CD4-positive, CD25-positive, alpha-beta regulatory T cell (primary cell): ENCODE measurements around the gene S100A14. TPM values are rescaled to one million over a fixed set of nuclear protein-coding genes. Genes with fewer than 3 reads are reported as not detected.

Experiments used
- ATAC-seq, 2 donors: fragments of 150-1000 bp; cut with Tn5 transposase; one replicate each; pipeline ENCODE4 v1.10.0; 2021; ENCODE audit warnings: low read depth in 2 of 2, moderate number of reproducible peaks in 2 of 2, moderate library complexity in 1 of 2
- DNase-seq, 3 donors: peaks; one replicate each; pipeline versions ENCODE4 v3.0.0 to v3.0.0-alpha.2; 2012 to 2022; ENCODE audit warnings: mixed read lengths in 1 of 3
- H3K27ac ChIP-seq: one replicate; pipeline ENCODE4 v1.7.0; 2013; ENCODE audit warnings: mild to moderate bottlenecking, low read length; ENCODE audit not compliant: insufficient read depth, poor library complexity, severe bottlenecking
- H3K27me3 ChIP-seq: one replicate; pipeline ENCODE4 v1.7.0; 2013; ENCODE audit warnings: low read length; ENCODE audit not compliant: control insufficient read depth, insufficient read depth
- H3K36me3 ChIP-seq: one replicate; pipeline ENCODE4 v1.7.0; 2013; ENCODE audit warnings: mild to moderate bottlenecking, low read length, moderate library complexity; ENCODE audit not compliant: control insufficient read depth, insufficient read depth
- H3K4me1 ChIP-seq: 2 replicates; pipeline ENCODE4 v1.7.0; 2013; ENCODE audit warnings: mild to moderate bottlenecking, low read length; ENCODE audit not compliant: insufficient read depth, control insufficient read depth, poor library complexity, severe bottlenecking
- H3K4me3 ChIP-seq: one replicate; pipeline ENCODE4 v1.7.0; 2013; ENCODE audit warnings: low read depth, mild to moderate bottlenecking, low read length, moderate library complexity
- H3K9me3 ChIP-seq, 2 experiments: 1 replicate in 1 of 2; 2 replicates in 1 of 2; pipeline ENCODE4 v1.7.0; 2013; ENCODE audit warnings: low read length in 2 of 2, mild to moderate bottlenecking in 1 of 2, moderate library complexity in 1 of 2; ENCODE audit not compliant: control insufficient read depth in 2 of 2
- H3K27ac Mint-ChIP-seq, 3 donors: one replicate each; pipeline ENCODE4 v1.8.0; 2020 to 2022; ENCODE audit warnings: mild to moderate bottlenecking in 3 of 3, mixed read lengths in 3 of 3, moderate library complexity in 2 of 3
- H3K27me3 Mint-ChIP-seq: one replicate; pipeline ENCODE4 v1.8.0; 2022; ENCODE audit warnings: mild to moderate bottlenecking, mixed read lengths
- H3K36me3 Mint-ChIP-seq: one replicate; pipeline ENCODE4 v1.8.0; 2020; ENCODE audit warnings: mixed read lengths
- H3K4me1 Mint-ChIP-seq, 4 donors: one replicate each; pipeline ENCODE4 v1.8.0; 2020 to 2022; ENCODE audit warnings: mixed read lengths in 4 of 4, mild to moderate bottlenecking in 1 of 4
- H3K4me3 Mint-ChIP-seq, 4 donors: one replicate each; pipeline ENCODE4 v1.8.0; 2020 to 2022; ENCODE audit warnings: mild to moderate bottlenecking in 4 of 4, mixed read lengths in 4 of 4, moderate library complexity in 3 of 4
- H3K9me3 Mint-ChIP-seq, 7 donors: one replicate each; pipeline ENCODE4 v1.8.0; 2020 to 2022; ENCODE audit warnings: mixed read lengths in 7 of 7, mild to moderate bottlenecking in 3 of 7, moderate library complexity in 2 of 7
- polyA plus RNA-seq, 4 donors: library from polyadenylated mRNA; unstranded; fragments of 300-500 nt; fragmentation: Illumina TruSeq; gene quantifications; one replicate each; pipeline ENCODE4 v1.2.3, GENCODE V29; 2021
- total RNA-seq: library from RNA; stranded (reverse); gene quantifications from one replicate; pipeline ENCODE4 v1.2.3, GENCODE V29; 2022

The S100A14 gene
- total and polyA plus RNA-seq, 5 donors from 2014 or later = not detected

- Histone ChIP-seq H3K27ac (no peak overlapping the region), H3K9me3 (no peaks in the 10 kb centered on the region), H3K27me3 (peaks cover 2% of the 10 kb centered on the region), H3K4me3 (no peak overlapping the region), H3K4me1 (peaks cover 21% of the 10 kb centered on the region), H3K36me3 (no peaks in the 10 kb centered on the region)
- H3K4me1 Mint-ChIP-seq = peaks cover 0 to 34% (median 21%) of the 10 kb centered on the region in 4 donors
- H3K9me3 Mint-ChIP-seq = no peaks in the 10 kb centered on the region
- peak overlapping the region in 1 of 3 donors; percentile 4 for H3K27ac Mint-ChIP-seq
- H3K27me3 Mint-ChIP-seq = peaks cover 18% of the 10 kb centered on the region
- H3K4me3 Mint-ChIP-seq = no peak overlapping the region
- DNase-seq (no peak), ATAC-seq (no peak)
- no peaks in the 10 kb centered on the region for H3K36me3 Mint-ChIP-seq
Observed at GRCh38 chr1:153571706-153572105, 44.4 kb downstream of the S100A14 start.

GRCh38 chr1:153570874-153571273, 45.3 kb downstream of the S100A14 start:
- Mint-ChIP-seq H3K27ac (peak overlapping the region in 1 of 3 donors; percentile 62), H3K36me3 (no peaks in the 10 kb centered on the region), H3K9me3 (no peaks in the 10 kb centered on the region), H3K4me1 (peaks cover 0 to 42% (median 28%) of the 10 kb centered on the region in 4 donors), H3K4me3 (no peak overlapping the region), H3K27me3 (peaks cover 10% of the 10 kb centered on the region)
- no peaks in the 10 kb centered on the region for H3K9me3 ChIP-seq
- no peak overlapping the region for H3K27ac ChIP-seq
- DNase-seq (no peak), ATAC-seq (no peak)
- peaks cover under 1% of the 10 kb centered on the region for H3K27me3 ChIP-seq
- H3K4me3 ChIP-seq = no peak overlapping the region
- peaks cover 30% of the 10 kb centered on the region for H3K4me1 ChIP-seq
- no peaks in the 10 kb centered on the region for H3K36me3 ChIP-seq

- ATAC-seq = no peak
- no peaks in the 10 kb centered on the region for H3K36me3 Mint-ChIP-seq
Observed at GRCh38 chr1:153569465-153569864, 46.7 kb downstream of the S100A14 start.

GRCh38 chr1:153568367-153569099, 47.6 kb downstream of the S100A14 start:
- peaks cover 10% of the 10 kb centered on the region for H3K27me3 Mint-ChIP-seq
- peak overlapping the region; percentile 8 to 89 (median 60) for H3K4me3 Mint-ChIP-seq
- H3K4me1 Mint-ChIP-seq = peaks cover 0 to 50% (median 32%) of the 10 kb centered on the region in 4 donors
- Histone ChIP-seq H3K27ac (no peak overlapping the region), H3K4me3 (peak overlapping the region; percentile 44), H3K4me1 (peaks cover 36% of the 10 kb centered on the region), H3K36me3 (no peaks in the 10 kb centered on the region), H3K27me3 (no peaks in the 10 kb centered on the region), H3K9me3 (no peaks in the 10 kb centered on the region)
- ATAC-seq (peak; percentile 15 to 23), DNase-seq (peak; percentile 72 to 83 (median 77))
- no peaks in the 10 kb centered on the region for H3K9me3 Mint-ChIP-seq
- H3K27ac Mint-ChIP-seq = peak overlapping the region; percentile 15 to 95 (median 84)
- H3K36me3 Mint-ChIP-seq = no peaks in the 10 kb centered on the region

More at GRCh38 chr1:153569465-153569864, 46.7 kb downstream of the S100A14 start:
- Mint-ChIP-seq H3K4me1 (peaks cover 0 to 50% (median 31%) of the 10 kb centered on the region in 4 donors), H3K9me3 (no peaks in the 10 kb centered on the region), H3K27ac (peak overlapping the region in 1 of 3 donors; percentile 36), H3K4me3 (no peak overlapping the region), H3K27me3 (peaks cover 10% of the 10 kb centered on the region)
- no peak overlapping the region for H3K4me3 ChIP-seq
- H3K9me3 ChIP-seq = no peaks in the 10 kb centered on the region
- H3K4me1 ChIP-seq = peaks cover 36% of the 10 kb centered on the region
- H3K36me3 ChIP-seq = no peaks in the 10 kb centered on the region
- H3K27ac ChIP-seq = no peak overlapping the region
- DNase-seq = no peak
- H3K27me3 ChIP-seq = no peaks in the 10 kb centered on the region

- Histone ChIP-seq H3K27me3 (no peaks in the 10 kb centered on the region), H3K36me3 (no peaks in the 10 kb centered on the region), H3K27ac (no peak overlapping the region), H3K4me1 (peaks cover 36% of the 10 kb centered on the region), H3K9me3 (no peaks in the 10 kb centered on the region), H3K4me3 (no peak overlapping the region)
- Mint-ChIP-seq H3K9me3 (no peaks in the 10 kb centered on the region), H3K36me3 (no peaks in the 10 kb centered on the region), H3K4me1 (peaks cover 0 to 45% (median 31%) of the 10 kb centered on the region in 4 donors), H3K27ac (peak overlapping the region in 2 of 3 donors; percentile 67 to 95), H3K4me3 (peak overlapping the region in 3 of 4 donors; percentile 36 to 89 (median 43)), H3K27me3 (peaks cover 10% of the 10 kb centered on the region)
- ATAC-seq = no peak
- DNase-seq = peak in 1 of 3 donors; percentile 36
Observed at GRCh38 chr1:153567621-153568366, 48.3 kb downstream of the S100A14 start.

- Histone ChIP-seq H3K4me3 (no peak overlapping the region), H3K27ac (peak overlapping the region; percentile 60), H3K9me3 (no peaks in the 10 kb centered on the region), H3K36me3 (no peaks in the 10 kb centered on the region), H3K4me1 (peaks cover 36% of the 10 kb centered on the region), H3K27me3 (no peaks in the 10 kb centered on the region)
- H3K27me3 Mint-ChIP-seq = peaks cover 5% of the 10 kb centered on the region
- peak; percentile 94 to 96 for ATAC-seq
- no peaks in the 10 kb centered on the region for H3K9me3 Mint-ChIP-seq
- peak; percentile 32 to 93 (median 68) for DNase-seq
- peaks cover 0 to 40% (median 30%) of the 10 kb centered on the region in 4 donors for H3K4me1 Mint-ChIP-seq
- H3K4me3 Mint-ChIP-seq = peak overlapping the region in 3 of 4 donors; percentile 13 to 58 (median 41)
- H3K27ac Mint-ChIP-seq = peak overlapping the region; percentile 71 to 95 (median 88)
- H3K36me3 Mint-ChIP-seq = no peaks in the 10 kb centered on the region
Observed at GRCh38 chr1:153566414-153567371, 49.4 kb downstream of the S100A14 start.
